ENCODE data around the gene SEC24D. TPM values are rescaled to one million over a fixed set of nuclear protein-coding genes. Genes with fewer than 3 reads are reported as not detected.

Gene SEC24D
- total and polyA plus RNA-seq, 2 of the 8 experiments (the other 6 are each of a cell fraction or from before 2014, with no cell fraction given): 28.9 to 91.6 TPM

- CTCF ChIA-PET (ENCODE audit: partially characterized antibody): interaction anchor here (0.8 to 1.8 kb wide), 3 partner anchors 11 to 106 kb away, joined by 3 to 5 read pairs (median 3); no protein-coding TSS in a partner anchor
Observed at GRCh38 chr4:118877797-118878196, 41.9 kb upstream of the SEC24D start.

More at GRCh38 chr4:118877797-118878196, 41.9 kb upstream of the SEC24D start:
- FAIRE-seq: no peak
- no peak overlapping the region for H3K23ac ChIP-seq (ENCODE audit: insufficient read length)
- H3K23me2 ChIP-seq (ENCODE audit: low read depth, low read length): no peaks in the 10 kb centered on the region
- WGBS, 2 experiments (ENCODE audit: extremely low coverage in 1 of 2, insufficient coverage in 1 of 2, insufficient read length in 1 of 2, insufficient replicate concordance in 2 of 2, low coverage in 1 of 2, low lambda C conversion rate in 2 of 2, missing lambda C conversion rate in 1 of 2): 93% methylated on average over 6 of the region's 6 CpGs; no CpG with 5 or more reads in 1 of the 2 experiments
- no peak overlapping the region for H2BK120ac ChIP-seq (replicated peaks; ENCODE audit: low read depth, low read length)
- no peak overlapping the region for H2BK15ac ChIP-seq (ENCODE audit: low read length)
- no peak overlapping the region for H3K9ac ChIP-seq (replicated peaks in 1 of 4; ENCODE audit: extremely low read depth in 1 of 4, low read depth in 3 of 4, low read length in 3 of 4)
- TF ChIP-seq, protein P1, sequence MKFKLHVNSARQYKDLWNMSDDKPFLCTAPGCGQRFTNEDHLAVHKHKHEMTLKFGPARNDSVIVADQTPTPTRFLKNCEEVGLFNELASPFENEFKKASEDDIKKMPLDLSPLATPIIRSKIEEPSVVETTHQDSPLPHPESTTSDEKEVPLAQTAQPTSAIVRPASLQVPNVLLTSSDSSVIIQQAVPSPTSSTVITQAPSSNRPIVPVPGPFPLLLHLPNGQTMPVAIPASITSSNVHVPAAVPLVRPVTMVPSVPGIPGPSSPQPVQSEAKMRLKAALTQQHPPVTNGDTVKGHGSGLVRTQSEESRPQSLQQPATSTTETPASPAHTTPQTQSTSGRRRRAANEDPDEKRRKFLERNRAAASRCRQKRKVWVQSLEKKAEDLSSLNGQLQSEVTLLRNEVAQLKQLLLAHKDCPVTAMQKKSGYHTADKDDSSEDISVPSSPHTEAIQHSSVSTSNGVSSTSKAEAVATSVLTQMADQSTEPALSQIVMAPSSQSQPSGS (IDR thresholded peaks at IDR 0.05; ENCODE audit: low read length): no peak
- TF ChIP-seq KDM1A (IDR thresholded peaks at IDR 0.05; ENCODE audit: borderline replicate concordance, low read length) (peak; percentile 32; the same call in 1 of the 2 replicates), POLR2AphosphoS5 (IDR thresholded peaks at IDR 0.05; ENCODE audit: low read depth, low read length) (no peak), GABPA (IDR thresholded peaks at IDR 0.05; ENCODE audit: borderline replicate concordance, insufficient read depth, low read length) (no peak), CHD1 (IDR thresholded peaks at IDR 0.05; ENCODE audit: low read depth, low read length) (no peak), CTCF (IDR thresholded peaks at IDR 0.05; ENCODE audit: control extremely low read depth in 1 of 3, insufficient read depth in 1 of 3, low read depth in 1 of 3, low read length in 3 of 3) (no peak), SRF (IDR thresholded peaks at IDR 0.05; ENCODE audit: low read depth, low read length) (no peak), SP4 (IDR thresholded peaks at IDR 0.05; ENCODE audit: low read length) (no peak)
- no peaks in the 10 kb centered on the region for H4K20me1 ChIP-seq (replicated peaks in 1 of 2; ENCODE audit: control insufficient read depth in 1 of 2, insufficient read depth in 2 of 2, low read length in 2 of 2)
- POLR2A ChIA-PET (ENCODE audit: partially characterized antibody): interaction anchor here (1.8 kb wide), 1 partner anchor 11 kb away, joined by 4 read pairs; the partner anchor contains the start of gene SYNPO2
- H3K4me2 ChIP-seq (ENCODE audit: insufficient read depth in 1 of 2, low read depth in 2 of 2, low read length in 2 of 2): no peak overlapping the region
- H2BK5ac ChIP-seq (ENCODE audit: low read depth, low read length): no peak overlapping the region
- no peak overlapping the region for H3K4me3 ChIP-seq (ENCODE audit: extremely low read depth in 1 of 4, insufficient read depth in 2 of 4, low read depth in 3 of 4, low read length in 4 of 4)
- H3K18ac ChIP-seq (ENCODE audit: extremely low read depth, low read length): no peak overlapping the region
- H4K5ac ChIP-seq (ENCODE audit: insufficient read length, low read depth, low read length): no peak overlapping the region
- H3K9me3 ChIP-seq (ENCODE audit: insufficient read depth in 2 of 2, low read depth in 1 of 2, low read length in 1 of 2): peaks cover 4 to 5% of the 10 kb centered on the region in 2 experiments; a peak in 3 of 4 replicates
- no peaks in the 10 kb centered on the region for H3K27me3 ChIP-seq (replicated peaks in 1 of 4; ENCODE audit: control insufficient read depth in 3 of 4, extremely low read depth in 1 of 4, insufficient read depth in 3 of 4, low read length in 3 of 4)
- H2BK20ac ChIP-seq (ENCODE audit: low read length): no peak overlapping the region
- peaks cover 0 to 7% (median 0%) of the 10 kb centered on the region in 4 experiments; a peak in 1 of 7 replicates for H3K4me1 ChIP-seq (replicated peaks in 1 of 4; ENCODE audit: control insufficient read depth in 3 of 4, insufficient read depth in 4 of 4, low read length in 3 of 4)
- H3K14ac ChIP-seq (ENCODE audit: insufficient read length): no peak overlapping the region
- peaks cover 0 to 4% (median 0%) of the 10 kb centered on the region in 4 experiments; a peak in 1 of 8 replicates for H3K36me3 ChIP-seq (ENCODE audit: control insufficient read depth in 2 of 4, insufficient read depth in 4 of 4, low read length in 3 of 4)
- no peak overlapping the region for H3K27ac ChIP-seq (ENCODE audit: low read depth, low read length)
- no peak overlapping the region for H2AFZ ChIP-seq (ENCODE audit: low read length)
- no peak overlapping the region for H4K91ac ChIP-seq (replicated peaks; ENCODE audit: insufficient read length, low read length)
- H3K4ac ChIP-seq (replicated peaks; ENCODE audit: insufficient read length, low read depth, low read length): no peak overlapping the region
- H3K79me2 ChIP-seq (ENCODE audit: control insufficient read depth in 1 of 2, insufficient read depth in 2 of 2, low read length in 2 of 2): no peaks in the 10 kb centered on the region
- DNase-seq (ENCODE audit: low read depth in 1 of 2, low spot score in 2 of 2): no peak
- no peak overlapping the region for H3K56ac ChIP-seq (replicated peaks; ENCODE audit: insufficient read length, low read depth, low read length)
- H2BK12ac ChIP-seq (ENCODE audit: low read depth, low read length): no peak overlapping the region
- no peaks in the 10 kb centered on the region for H3K79me1 ChIP-seq (ENCODE audit: low read depth, low read length)
- H2AK5ac ChIP-seq (ENCODE audit: low read depth, low read length): no peak overlapping the region
- H4K8ac ChIP-seq (ENCODE audit: extremely low read depth, insufficient read depth, low read length): no peak overlapping the region
